Activated CD8-positive, alpha-beta memory T cell treated with anti-CD3 and anti-CD28 coated beads, Interleukin-2, amount 50 U/mL, for 4 hours (primary cell): ENCODE measurements around the gene MEI4.
"Not testable (repeated sequence)": the region's sequence is repeated elsewhere in the genome, so short reads cannot be mapped to it uniquely, and the experiment has no call there.

Experiments used
- DNase-seq: peaks from one replicate; pipeline ENCODE4 v3.0.0-alpha.2; 2020

MEI4 gene, protein sequence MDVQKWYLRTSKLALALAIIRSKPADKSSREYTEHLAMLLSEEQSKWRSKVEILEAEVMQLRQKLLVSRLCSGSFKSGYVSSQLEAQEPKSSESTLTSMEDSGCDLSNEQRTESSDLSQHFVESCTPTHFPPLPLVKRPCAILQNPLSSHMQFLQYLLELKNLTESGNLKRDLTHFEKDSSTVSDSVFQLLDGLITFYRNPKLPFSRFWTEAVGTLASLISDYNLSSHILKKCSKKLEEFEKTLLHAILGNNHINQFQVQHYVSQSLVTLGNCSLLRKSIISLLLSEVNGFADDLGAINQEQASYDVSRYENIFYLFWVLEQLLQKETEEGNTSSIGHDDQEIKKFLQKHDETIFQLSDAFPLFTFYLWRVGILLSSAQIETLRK

DNA sequence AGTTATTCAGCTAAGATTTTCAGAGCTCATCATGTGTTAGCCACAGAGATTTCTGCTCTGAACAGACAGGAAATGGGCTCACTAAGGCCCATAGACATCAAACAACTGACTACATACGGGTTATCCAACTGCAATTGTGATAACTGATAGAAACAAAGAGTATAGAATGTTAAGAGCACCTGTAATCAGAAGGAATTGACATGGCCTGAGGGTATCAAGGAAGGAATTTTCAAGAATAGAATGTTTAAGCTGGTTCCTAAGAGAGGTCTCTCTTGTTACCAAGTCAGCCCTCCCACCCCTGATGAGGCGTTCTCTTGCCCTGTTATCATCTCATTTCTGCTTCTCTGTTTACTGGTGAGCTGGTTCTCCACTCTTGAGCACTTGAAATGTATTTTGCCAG, at the start of gene MEI4:
MEI4 (plus strand) TSS at position 301 of the 400 bp plus-strand sequence. CDS start 37,633 bp downstream, outside the sequence.
- DNase-seq, result no peak

DNA sequence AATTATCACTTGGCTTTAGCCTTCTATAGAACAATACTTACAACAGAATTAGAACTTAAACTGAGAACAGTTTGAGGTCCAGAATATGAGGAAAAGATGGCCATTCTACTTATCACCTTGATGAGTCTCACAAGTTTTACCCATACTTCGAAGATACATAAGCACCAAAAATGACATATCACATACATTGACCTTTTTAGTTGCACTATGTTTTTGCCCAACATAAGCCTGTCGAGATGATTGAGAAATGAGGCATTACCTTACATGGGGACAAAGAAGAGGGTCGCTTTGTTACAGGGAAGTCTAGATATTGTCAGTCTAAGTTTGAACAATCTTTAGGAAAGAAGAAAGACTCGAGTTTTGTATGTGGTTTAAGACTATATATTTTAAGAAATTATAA, 48.4 kb upstream of the MEI4 start:
- no peak for DNase-seq

DNA sequence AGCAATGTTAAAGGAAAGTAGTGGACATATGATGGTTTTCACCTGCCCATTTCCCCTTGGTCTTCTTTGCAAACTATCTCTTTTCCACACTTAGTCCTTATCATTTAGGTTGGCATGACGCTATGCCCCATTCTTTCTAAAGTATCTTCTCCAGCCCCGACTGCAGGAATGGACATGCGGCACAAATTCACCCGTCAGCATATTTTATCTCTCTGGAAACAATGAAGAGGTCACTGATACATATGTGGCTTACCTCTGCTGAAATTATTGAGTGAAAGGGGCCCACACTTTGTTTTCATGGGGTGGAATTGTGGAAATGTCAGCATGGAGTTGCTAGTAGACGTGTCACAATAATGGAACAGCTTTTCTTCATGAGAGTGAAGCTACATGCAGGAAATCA, 45.8 kb upstream of the MEI4 start:
- DNase-seq, result no peak

DNA sequence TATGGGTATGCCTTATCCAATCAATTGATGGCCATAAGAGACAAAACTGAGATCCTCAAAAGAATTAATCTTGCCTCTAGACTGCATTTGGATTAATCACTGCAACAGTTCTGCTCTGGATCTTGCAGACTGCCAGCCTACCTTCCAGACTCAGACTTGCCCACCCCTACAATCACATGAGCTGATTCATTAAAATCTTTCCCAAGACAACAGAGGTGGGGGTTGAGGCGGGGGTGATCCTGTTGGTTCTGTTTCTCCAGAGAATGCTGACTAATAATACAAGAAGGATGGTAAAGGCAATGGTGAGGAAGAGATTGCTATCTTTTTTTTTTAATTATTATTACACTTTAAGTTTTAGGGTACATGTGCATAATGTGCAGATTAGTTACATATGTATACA, 43.7 kb upstream of the MEI4 start:
- no peak for DNase-seq

DNA sequence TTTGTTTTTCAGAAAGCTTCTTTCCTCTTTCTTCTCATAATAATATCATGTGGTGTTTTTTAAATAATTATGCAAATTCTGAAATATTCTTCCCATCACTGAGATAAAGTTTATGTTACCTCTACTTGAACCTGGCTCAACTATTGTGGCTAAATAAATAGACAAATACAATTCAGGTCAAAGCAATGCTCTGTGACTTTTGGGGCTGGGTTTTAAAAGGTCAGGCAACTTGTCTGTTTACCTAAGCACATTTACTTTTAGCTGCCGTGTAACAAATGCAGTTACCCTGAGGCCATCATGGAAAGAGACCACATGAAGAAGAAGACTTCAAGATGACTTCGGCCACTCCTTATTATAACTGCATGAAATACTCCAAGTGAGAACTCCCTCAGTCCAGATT, 33.7 kb upstream of the MEI4 start:
- no peak for DNase-seq

DNA sequence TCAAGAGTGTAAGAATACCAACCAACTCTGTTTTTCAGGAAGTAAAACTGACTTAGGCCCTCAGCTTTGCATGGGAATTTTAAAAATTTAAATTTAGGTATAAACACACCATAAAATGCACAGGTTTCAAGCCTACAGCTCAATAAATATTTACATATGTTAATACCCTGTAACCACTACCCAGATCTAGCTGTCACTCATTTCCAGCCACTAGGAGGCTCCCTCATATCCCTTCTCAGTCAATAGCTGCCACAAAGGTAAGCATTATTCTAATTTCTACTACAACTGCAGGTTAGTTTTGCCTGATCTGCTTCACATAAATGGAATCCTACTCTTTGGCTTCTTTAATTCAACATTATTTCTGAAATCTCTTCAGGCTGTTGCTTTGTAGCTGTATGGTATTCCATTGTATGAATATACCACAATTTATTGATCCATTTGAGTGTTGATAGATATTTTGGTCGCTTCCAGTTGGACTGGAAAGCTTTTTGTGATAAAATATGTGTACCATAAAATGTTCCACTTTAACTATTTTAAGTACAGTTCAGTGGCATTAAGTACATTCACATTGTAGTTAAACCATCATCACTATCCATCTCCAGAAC, 32.5 kb upstream of the MEI4 start:
- DNase-seq, result no peak

DNA sequence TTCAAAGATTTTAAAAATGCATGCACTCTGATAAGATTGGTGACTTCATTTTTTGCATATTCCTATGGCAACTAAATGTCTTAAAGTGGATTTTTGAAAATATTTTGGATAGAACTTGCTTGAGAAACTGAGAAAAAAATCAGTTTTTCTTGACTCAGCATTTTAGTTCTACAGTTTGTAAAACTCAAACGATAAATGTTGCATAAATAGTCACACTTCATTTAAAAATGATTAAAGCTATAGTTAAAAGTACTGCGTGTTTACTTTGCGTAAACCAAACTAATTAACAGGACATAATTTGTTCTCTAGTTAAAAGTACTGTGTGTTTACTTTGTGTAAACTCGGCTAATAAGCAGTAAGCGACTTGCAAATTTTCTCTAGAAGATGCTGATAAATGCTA, 28.3 kb upstream of the MEI4 start:
- DNase-seq, result no peak

DNA sequence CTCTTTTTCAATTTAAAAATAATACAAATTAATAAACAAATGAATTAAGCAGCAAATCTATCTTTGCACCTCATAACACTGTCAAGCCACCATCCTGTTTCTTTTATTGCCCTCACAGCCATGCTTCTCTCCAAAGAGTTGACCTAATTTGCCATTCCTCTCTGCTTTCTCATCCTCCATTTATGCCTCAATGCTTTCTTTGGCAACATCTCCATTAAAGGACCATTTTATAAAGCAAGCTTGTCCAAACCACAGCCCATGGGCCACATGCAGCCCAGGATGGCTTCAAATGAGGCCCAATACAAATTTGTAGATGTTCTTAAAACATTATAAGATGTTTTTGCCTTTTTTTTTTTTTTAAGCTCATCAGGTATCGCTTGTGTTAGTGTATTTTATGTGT, 26.4 kb upstream of the MEI4 start:
- no peak for DNase-seq

DNA sequence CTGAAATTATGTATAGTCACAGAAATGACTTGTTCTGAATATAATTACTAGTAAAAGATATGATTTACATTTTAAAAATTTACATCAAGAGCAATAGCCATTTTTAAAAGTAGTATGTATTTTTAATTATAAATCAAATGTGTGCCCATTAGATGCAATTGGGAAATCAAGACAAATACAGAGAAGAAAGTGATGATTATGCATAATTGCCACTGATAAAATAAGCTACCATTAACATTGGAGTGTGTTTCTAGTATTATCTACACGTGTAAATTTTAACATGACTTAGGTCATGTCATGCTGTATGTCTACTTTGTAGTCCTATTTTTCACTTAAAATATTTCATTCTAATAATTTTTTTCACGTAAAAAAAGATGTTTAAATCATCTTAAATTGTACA, 22.8 kb upstream of the MEI4 start:
- DNase-seq, result no peak

DNA sequence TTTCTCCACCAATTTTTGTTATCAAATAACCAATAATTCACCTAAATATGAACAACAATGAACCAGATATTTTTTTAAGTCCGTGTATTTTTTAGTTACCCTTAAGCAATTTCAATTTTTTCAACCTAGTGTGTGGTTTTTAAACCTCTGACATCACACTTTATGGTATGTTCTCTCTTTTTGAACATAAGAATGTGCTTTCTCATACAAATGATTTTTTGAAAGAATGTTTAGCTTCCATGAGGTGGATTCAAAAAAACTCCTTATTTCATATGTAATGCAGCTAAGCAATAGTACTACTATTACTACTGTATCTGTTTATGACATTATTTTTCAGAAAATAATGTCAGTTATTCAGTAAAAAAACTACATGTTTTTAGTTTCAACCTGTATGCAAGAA, 19.4 kb upstream of the MEI4 start:
- DNase-seq, result no peak

DNA sequence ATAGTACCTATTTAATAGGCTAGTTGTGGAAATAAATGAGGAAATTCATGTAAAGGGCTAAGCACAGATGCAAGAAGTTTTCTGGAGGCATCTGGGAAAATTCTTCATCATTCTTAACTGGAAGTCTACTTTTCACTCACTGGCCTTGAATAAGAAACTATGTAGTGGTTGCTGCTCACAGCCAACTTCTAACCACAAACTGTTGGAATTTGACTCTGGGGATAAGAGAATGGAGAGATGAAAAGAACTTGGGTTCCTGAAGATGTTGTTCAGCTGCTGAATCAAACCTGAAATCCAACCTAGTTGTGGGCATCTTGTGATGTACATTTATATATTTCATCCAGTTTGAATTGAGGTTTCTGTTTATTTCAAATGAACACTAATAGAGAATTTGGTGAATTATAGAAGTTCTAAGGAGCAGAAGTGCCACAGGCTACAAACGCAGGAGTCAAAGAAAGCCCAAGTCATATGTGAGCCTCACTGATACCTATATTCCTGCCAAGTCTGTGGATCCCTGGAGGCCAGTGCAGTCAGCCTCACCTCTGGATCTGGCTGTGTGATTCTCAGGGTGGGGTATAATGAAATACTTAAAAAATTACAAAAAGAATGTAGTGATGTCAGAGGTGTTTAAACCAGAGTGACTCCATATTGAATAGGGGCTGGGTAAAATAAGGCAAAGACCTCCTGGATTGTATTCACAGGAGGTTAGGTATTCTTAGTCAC, 18.7 kb upstream of the MEI4 start:
- no peak for DNase-seq

DNA sequence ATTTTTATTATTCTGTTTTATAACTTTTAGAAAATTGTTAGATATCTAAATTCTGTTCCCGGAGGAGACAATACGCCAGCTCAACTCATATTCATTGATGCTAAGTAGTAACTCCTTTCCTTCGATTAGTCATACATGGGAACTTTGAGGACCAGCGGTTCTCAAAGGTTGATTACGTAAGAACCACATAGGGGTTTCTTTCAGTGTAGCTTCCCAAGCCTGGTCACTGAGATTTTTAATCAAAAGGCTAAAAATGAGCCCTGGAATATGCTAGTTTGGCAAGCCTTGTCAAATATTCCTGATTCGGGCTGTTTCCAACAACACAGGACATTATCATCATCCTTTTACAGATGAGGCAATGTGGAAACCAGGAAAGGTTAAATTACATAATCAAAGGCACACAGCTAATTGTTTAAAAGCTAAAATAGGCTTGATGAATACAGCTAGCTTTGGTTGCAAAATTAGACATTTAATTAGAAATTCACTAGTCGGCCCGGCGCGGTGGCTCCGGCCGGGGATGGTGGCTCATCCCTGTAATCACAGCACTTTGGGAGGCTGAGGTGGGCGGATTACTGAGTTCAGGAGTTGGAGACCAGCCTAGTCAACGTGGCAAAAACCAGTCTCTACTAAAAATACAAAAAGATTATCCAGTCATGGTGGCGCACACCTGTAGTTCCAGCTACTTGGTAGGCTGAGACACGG, 14.6 kb upstream of the MEI4 start:
- no peak for DNase-seq

DNA sequence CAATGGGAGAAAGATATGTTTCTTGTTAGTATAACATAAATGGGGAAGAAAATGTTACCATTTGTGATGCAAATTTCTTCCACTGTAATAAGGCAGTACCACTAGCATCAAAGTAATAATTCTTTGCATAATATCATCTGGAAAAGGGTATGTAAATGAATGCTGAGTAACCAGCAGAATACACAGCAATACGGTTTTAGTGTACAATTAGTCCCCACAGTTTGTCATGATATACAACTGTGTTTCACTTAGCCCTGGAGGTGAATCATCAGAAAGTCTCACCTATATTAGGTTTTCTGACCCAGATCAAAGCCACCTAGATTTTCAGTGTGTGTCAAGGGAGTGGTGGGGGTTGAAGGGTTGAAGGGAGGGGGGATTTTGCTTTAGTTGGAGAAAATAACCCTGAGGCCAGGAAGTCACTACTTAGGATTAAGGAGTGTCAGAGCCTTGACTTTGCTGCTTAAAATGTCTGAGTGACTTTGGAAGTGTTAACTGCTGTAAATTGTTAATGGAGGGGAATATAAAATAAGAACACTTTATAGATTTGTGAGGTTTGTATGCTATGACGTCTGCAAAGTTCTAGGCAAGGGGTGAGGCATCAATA, 8.6 kb upstream of the MEI4 start:
- no peak for DNase-seq

DNA sequence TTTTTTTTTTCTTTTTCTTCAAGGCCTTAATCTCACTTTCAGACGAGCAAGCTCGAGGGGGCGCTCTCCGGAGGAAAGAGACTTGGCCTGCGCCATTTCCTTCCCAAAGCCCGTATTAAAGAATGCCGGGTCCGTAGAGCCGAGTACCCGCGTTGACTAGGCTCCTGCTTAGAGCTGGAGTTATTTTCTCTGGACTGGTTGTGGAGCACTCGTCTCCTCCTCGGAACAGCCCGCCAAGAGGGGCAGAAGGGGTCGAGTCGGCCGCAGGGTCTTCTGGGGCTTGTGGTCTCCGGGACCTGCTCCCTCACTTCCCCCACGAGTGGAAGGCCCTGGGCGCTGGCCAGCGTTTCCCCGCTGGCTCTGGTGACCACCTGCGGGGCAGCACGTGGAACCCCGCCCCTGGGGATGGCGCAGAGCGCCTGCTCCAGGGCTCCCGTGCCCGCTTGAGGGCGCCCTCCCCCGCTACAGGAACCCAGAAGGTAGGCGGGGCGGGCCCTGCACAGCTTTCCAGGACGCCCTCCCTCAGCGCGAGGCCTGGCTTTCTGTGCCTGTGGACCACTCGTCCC, 2.7 kb upstream of the MEI4 start:
- peak; percentile 15 for DNase-seq

DNA sequence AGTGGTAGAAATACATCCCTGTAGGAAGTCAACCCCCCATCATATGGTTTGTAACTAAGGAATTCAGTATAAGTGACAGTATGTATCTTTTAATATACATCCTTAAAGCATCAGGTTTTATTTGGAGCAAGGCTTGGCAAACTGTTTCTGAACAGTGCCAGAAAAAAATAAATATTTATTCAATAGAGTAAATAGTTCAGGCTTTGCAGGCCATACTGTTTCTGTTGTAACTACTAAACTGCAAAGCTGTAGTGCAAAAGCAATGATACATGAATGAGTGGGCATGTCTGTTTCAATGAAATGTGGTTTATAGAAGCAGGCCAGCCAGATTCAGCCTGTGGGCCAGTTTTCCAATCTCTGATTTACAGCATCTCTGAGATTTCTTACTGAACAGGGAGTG, 977 bp downstream of the MEI4 start:
- DNase-seq, result no peak

DNA sequence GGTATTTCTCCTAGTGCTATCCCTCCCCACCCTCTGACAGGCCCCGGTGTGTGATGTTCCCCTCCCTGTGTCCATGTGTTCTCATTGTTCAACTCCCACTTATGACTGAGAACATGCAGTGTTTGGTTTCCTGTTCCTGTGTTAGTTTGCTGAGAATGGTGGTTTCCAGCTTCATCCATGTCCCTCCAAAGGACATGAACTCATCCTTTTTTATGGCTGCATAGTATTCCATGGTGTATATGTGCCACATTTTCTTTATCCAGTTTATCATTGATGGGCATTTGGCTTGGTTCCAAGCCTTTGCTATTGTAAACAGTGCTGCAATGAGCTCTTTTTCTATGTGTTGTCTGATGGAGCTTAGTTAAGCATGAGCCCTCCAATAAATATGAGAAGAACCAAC, 2.2 kb downstream of the MEI4 start:
- not testable (repeated sequence) for DNase-seq

DNA sequence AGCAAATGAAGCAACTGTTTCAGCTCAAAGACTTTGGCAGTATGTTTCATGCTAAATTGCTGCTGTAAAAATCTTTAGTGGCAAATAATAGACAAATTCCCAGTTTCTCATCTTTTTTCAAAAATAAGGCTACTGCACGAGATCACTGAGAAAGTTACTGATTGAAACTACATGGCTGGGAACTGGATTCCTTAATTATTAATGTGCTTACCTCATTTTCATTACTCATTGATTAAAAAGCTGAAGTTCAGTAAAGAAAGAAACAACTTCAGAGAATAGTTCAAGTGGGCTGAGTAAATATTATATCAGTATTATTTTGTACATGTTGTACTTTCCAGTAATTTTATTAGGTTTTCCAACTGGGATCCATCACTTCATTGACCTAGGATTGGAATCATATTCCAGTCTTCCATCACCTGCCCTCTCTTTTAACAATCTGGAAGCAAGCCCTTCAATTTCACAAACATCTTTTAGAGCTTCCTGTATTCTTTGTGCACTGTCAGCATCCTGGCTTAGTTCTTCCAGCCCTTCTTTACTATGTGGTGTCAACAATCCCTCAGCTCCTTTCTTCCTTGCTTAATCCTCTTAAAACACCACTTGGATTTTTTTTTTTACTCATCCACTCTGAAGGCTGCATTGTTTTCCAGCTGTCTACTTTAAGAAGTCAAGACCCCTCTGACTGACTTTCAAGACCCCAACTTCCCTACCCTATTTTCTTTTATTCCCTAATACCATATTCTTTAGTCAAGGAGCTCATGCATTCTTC, 4.3 kb downstream of the MEI4 start:
- no peak for DNase-seq

DNA sequence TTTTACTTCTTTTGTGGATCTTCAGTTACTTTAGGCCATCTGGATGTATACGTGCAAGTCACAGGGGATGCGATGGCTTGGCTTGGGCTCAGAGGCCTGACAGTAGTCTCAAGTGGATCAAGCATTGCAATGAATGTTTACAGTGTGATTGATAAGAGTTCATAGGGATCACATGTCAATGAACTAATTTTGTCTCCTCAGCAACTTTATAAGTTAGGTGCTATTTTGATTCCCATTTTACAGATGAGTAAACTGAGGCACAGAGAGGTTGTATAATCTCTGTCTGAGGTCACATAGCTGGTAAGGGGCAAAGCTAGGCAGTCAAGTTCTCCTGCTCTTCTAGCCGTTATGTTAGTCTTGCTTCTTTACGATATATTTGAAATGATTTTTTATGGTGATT, 13.5 kb downstream of the MEI4 start:
- DNase-seq, result no peak

DNA sequence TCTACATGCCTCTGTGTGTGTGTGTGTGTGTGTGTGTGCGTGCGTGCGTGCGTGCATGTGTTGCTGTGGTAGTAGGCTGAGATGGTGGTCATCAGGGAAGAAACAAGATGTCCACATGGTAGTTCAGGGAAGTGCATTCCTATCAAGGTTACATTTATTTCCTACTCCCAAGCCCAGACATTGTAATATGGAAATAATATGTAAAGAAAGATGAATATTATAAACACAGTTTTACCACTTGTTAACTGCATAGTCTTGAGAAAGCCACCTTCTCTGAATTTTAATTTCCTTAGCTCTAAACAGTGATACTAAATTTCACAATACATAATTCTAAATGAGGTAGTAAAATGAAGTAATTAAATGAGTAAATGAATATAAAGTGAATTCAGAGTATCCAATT, 14.0 kb downstream of the MEI4 start:
- no peak for DNase-seq

DNA sequence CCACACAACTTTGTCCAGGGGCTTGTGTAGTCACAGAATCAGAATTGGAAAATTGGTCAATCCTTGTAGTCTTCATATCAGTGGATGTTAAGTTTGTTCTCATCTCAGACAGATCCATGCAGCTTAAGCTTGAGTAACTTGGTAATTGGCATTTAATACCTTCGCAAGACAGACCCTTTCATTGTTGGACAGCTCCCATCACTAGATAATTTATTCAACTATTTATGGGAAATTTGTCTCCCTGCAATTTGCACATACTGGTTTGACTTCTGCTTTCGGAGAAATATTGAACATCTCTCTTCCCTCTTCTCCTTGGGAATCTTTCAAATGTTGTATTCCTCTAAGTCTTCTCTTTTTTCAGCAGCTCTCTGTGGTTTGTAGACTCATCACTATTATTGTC, 17.1 kb downstream of the MEI4 start:
- no peak for DNase-seq

DNA sequence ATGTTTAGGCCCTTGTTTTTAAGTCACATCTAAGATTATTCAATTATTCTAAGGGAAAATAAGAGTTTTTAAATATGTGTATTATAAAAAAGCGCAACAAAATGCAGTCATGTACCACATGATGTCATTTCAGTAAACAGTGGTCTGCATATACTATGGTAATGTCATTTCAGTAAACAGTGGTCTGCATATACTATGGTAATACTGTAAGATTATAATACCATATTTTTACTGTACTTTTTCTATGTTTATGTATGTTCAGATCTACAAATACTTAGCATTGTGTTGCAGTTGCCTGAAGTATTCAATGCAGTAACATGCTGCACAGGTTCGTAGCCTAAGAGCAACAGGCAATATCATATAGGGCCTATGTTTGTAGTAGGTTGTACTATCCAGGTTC, 21.4 kb downstream of the MEI4 start:
- DNase-seq, result no peak

DNA sequence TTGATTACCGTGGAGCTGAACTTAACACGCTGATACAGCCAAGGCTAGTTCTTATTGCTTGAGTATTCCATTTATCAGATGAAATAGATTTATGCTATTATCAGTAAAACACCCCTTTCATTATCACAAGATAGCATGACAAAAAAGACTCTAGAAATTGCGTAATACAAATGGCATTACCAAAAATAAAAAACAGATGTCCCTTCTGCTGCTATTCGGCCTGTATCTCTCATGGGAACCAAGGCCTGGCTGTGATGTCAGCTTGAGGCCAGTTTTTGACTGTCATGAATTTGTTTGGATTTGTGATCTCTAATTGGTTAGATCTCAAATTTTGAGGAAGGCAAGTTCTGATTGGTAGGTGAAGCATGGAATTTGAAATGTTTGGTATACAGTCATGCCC, 25.2 kb downstream of the MEI4 start:
- no peak for DNase-seq
